ENCODE results near the gene MAN1A1. TPM values are rescaled to one million over a fixed set of nuclear protein-coding genes. Genes with fewer than 3 reads are reported as not detected.

MAN1A1 gene
- total RNA-seq, 1 donor: 175 TPM

DNA sequence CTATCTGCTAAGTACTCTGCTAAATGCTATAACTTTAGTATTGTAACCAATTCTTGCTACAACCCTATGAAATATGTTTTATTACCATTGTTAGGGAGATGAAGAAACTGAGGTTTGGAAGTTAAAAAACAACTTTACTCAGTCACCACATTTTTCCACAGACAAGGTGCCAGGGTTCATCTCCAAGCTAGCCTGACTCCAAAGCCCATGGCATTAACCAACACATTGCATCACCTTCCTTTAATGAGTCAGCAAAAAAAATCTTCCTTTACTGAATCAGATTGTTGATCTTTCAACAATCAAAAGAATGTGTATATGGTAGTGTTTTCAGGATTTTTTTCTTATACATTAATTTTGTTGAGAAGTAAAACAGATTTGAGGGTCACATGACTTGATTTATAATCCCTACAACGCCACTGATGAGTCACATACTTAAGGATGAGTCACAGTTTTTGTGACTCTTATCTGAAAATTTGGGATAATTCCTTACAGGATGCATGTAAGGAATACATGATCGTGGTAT, 41.5 kb downstream of the MAN1A1 start:
- TF ChIP-seq CTCF (IDR thresholded peaks at IDR 0.05; ENCODE audit: insufficient read depth, low read length): no peak
- no peak overlapping the region for H3K4me3 ChIP-seq (ENCODE audit: low read depth, low read length)
- DNase-seq (ENCODE audit: low read depth): peak; percentile 91

DNA sequence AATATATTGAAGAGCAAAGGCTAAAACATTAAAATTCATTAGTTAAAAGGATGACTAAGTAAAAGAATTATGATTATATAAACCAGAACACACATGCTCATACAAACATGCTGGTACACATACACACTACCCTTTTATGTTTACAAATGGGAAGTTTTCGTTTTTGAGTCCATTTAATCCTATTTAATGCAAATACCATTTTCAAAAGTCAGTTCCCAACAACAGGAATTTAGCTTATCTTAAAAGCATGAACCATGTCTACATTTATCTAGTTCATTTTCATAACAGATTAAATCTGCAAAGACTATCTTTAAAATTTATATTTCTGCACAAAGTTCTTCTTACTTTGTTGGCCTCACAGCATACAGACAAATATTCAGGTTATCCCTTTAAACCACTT, 42.5 kb downstream of the MAN1A1 start:
- no peak overlapping the region for H3K4me3 ChIP-seq (ENCODE audit: low read depth, low read length)
- TF ChIP-seq CTCF (IDR thresholded peaks at IDR 0.05; ENCODE audit: insufficient read depth, low read length): no peak
- no peak for DNase-seq (ENCODE audit: low read depth)

DNA sequence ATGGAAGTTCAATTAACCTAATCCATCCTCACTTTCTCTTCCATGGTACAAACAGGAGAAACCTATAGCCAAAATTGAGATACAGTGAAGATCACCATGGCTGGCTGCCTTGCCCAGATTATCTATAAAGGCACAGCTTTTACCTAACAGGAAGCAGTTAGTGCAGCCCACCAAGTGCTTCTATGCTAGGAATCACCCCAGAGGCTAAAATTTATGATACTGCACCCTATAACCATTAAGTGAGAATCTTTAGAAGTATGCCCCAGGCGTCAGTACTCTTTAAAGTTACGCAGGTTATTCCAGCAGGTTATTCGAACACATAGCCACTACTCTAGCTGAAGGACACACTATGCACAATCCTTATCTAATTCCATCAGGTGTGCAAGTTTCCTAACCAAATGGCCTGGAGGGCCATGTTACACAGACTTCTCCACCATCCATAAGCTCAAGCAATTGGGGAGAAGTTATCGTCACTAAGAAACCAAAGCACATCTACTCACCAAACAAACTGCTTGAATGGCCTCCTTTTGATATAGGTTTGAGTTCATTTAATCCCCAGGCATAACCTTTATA, 43.1 kb downstream of the MAN1A1 start:
- TF ChIP-seq CTCF (IDR thresholded peaks at IDR 0.05; ENCODE audit: insufficient read depth, low read length): no peak
- H3K4me3 ChIP-seq (ENCODE audit: low read depth, low read length): no peak overlapping the region
- DNase-seq (ENCODE audit: low read depth): no peak

DNA sequence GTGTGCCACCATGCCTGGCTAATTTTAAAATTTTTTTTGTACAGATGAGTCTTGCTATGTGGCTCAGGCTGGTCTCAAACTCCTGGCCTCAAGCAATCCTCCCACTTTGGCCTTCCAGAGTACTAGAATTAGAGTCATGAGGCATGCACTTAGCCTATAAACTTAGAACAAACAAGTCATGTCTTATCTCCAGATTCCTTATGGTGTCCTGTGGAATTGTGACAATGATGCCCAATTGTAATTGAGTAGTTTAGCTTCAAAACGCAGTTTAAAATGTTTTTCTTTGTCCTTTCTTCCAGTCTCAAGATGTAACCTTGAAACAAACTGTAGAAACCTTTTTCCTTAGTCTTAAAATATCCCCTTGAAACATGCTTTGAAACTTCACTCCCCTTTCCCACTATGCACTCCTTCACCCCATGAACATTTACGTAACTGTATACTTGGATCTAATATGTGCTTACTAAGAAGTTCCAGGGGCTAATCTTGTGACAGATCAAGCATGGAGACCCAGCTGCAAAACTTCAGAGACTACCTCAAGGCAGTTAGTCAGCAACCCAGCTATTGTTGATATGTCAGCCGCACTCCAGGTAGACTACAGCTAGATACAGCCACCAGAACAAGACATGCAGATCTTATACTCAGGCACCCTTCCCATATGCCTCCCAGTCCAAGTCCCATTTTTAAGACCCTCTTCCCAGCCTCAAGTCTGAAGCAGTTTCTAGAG, 46.2 kb downstream of the MAN1A1 start:
- no peak for TF ChIP-seq CTCF (IDR thresholded peaks at IDR 0.05; ENCODE audit: insufficient read depth, low read length)
- H3K4me3 ChIP-seq (ENCODE audit: low read depth, low read length): no peak overlapping the region
- no peak for DNase-seq (ENCODE audit: low read depth)

GRCh38 chr6:119301429-119301828, 48.1 kb downstream of the MAN1A1 start:
- TF ChIP-seq CTCF (IDR thresholded peaks at IDR 0.05; ENCODE audit: insufficient read depth, low read length): no peak
- no peak overlapping the region for H3K4me3 ChIP-seq (ENCODE audit: low read depth, low read length)
- DNase-seq (ENCODE audit: low read depth): no peak

DNA sequence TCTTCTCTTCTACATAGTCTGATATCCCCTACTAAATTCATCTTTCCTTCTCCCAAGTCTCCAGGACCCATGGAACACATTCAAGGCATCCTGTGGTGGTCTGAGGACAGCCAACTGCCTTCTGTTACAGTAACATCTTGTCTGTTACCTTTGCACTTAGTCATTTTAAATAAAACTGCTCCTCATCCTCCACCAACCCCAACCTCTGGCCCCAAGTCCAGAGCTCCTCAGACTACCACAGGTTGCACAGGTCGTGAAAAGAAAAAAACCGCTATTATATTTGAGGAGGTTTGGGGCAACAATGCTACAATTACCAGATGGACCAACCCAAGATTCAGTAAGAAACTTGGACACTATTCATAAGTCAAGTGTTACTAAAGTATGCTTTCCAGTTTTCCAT, 49.9 kb downstream of the MAN1A1 start:
- TF ChIP-seq CTCF (IDR thresholded peaks at IDR 0.05; ENCODE audit: insufficient read depth, low read length): no peak
- no peak for DNase-seq (ENCODE audit: low read depth)
- H3K4me3 ChIP-seq (ENCODE audit: low read depth, low read length): no peak overlapping the region

All from fibroblast of the aortic adventitia (primary cell).